GM23338 (cell line): ENCODE data around the gene RFC5. TPM values are rescaled to one million over a fixed set of nuclear protein-coding genes. Genes with fewer than 3 reads are reported as not detected.

Experiments
- ATAC-seq: fragments of 200-7000 bp; cut with Tn5 transposase; 3 replicates; pipeline ENCODE4 v1.9.1; 2020
- DNase-seq: peaks from one replicate; pipeline ENCODE4 v3.0.0-alpha.2; 2015; ENCODE audit warnings: low spot score
- H2AFZ ChIP-seq: fragments of 200-600 bp; sonication (generic); 2 replicates; pipeline ENCODE4 v1.8.0; 2016; ENCODE audit warnings: antibody characterized with exemption, mild to moderate bottlenecking, moderate library complexity
- H3F3A ChIP-seq: fragments of 200-600 bp; sonication (generic); replicated peaks from 2 replicates; pipeline ENCODE4 v1.8.0; 2017; ENCODE audit warnings: antibody characterized with exemption, mixed run types, low read depth
- H3K27ac ChIP-seq: fragments of 200-600 bp; sonication (generic); 2 replicates; pipeline ENCODE4 v1.6.1; 2016; ENCODE audit warnings: low read depth
- H3K27me3 ChIP-seq: fragments of 200-600 bp; sonication (generic); 2 replicates; pipeline ENCODE4 v1.8.0; 2016; ENCODE audit warnings: mild to moderate bottlenecking, mixed run types, moderate library complexity; ENCODE audit not compliant: insufficient read depth
- H3K36me3 ChIP-seq: fragments of 200-600 bp; sonication (generic); 2 replicates; pipeline ENCODE4 v1.8.0; 2016; ENCODE audit warnings: mild to moderate bottlenecking; ENCODE audit not compliant: insufficient read depth
- H3K4me1 ChIP-seq: fragments of 200-600 bp; sonication (generic); 2 replicates; pipeline ENCODE4 v1.8.0; 2016; ENCODE audit warnings: mild to moderate bottlenecking, moderate library complexity; ENCODE audit not compliant: insufficient read depth
- H3K4me2 ChIP-seq: fragments of 200-600 bp; sonication (generic); 2 replicates; pipeline ENCODE4 v1.7.1; 2017; ENCODE audit warnings: mixed run types
- H3K4me3 ChIP-seq: fragments of 200-600 bp; sonication (generic); 2 replicates; pipeline ENCODE4 v1.6.1; 2016; ENCODE audit warnings: mixed run types
- H3K79me2 ChIP-seq: fragments of 200-600 bp; sonication (generic); replicated peaks from 2 replicates; pipeline ENCODE4 v1.8.0; 2017; ENCODE audit warnings: mild to moderate bottlenecking; ENCODE audit not compliant: insufficient read depth
- H3K9me2 ChIP-seq: fragments of 200-600 bp; sonication (generic); 2 replicates; pipeline ENCODE4 v1.8.0; 2017; ENCODE audit not compliant: insufficient read depth
- H4K20me1 ChIP-seq: fragments of 200-600 bp; sonication (generic); replicated peaks from 2 replicates; pipeline ENCODE4 v1.8.0; 2017; ENCODE audit warnings: mild to moderate bottlenecking; ENCODE audit not compliant: insufficient read depth
- H3K27ac Mint-ChIP-seq: 2 replicates; pipeline ENCODE4 v1.8.0; 2020; ENCODE audit warnings: inconsistent platforms, mild to moderate bottlenecking, moderate library complexity, mixed read lengths
- H3K27me3 Mint-ChIP-seq: 3 replicates; pipeline ENCODE4 v1.8.0; 2022; ENCODE audit warnings: low read depth, mild to moderate bottlenecking, moderate library complexity, mixed read lengths, inconsistent platforms; ENCODE audit not compliant: insufficient read depth, poor library complexity
- H3K36me3 Mint-ChIP-seq: 3 replicates; pipeline ENCODE4 v1.8.0; 2021; ENCODE audit warnings: low read depth, mild to moderate bottlenecking, inconsistent platforms, moderate library complexity, mixed read lengths
- H3K4me1 Mint-ChIP-seq: 3 replicates; pipeline ENCODE4 v1.8.0; 2020; ENCODE audit warnings: mild to moderate bottlenecking, inconsistent platforms, mixed read lengths
- H3K4me3 Mint-ChIP-seq: 3 replicates; pipeline ENCODE4 v1.8.0; 2021; ENCODE audit warnings: moderate library complexity, mild to moderate bottlenecking, inconsistent platforms, mixed read lengths
- H3K9me3 Mint-ChIP-seq: 3 replicates; pipeline ENCODE4 v1.8.0; 2020; ENCODE audit warnings: moderate library complexity, mild to moderate bottlenecking, inconsistent platforms, mixed read lengths
- CREB1 ChIP-seq: fragments of 250-450 bp; sonication (Bioruptor Pico); IDR thresholded peaks from 2 replicates; pipeline ENCODE4 v1.5.0; 2020; ENCODE audit warnings: low read depth, mild to moderate bottlenecking, moderate library complexity
- EZH2 ChIP-seq: fragments of 200-600 bp; sonication (generic); IDR thresholded peaks from one replicate; pipeline ENCODE4 v1.8.0; 2017; ENCODE audit warnings: antibody characterized with exemption, mild to moderate bottlenecking, low read depth; ENCODE audit not compliant: unreplicated experiment
- POLR2AphosphoS5 ChIP-seq: IDR thresholded peaks from 2 replicates; pipeline ENCODE4 v1.6.1; 2016; ENCODE audit warnings: antibody characterized with exemption, low read depth
- polyA plus RNA-seq: library from polyadenylated mRNA; unstranded; fragments of >200 nt; fragmentation: Nextera tagmentation; extraction: Ambion mirVana; gene quantifications from 2 replicates; pipeline ENCODE4 v1.2.1, GENCODE V29; 2016
- total RNA-seq: library from RNA; depleted of rRNA; stranded (reverse); fragments of >200 nt; shearing (Covaris generic); gene quantifications from 2 replicates; pipeline ENCODE4 v1.2.3, GENCODE V29; 2014
- TF ChIP-seq, protein P1 (sequence below): fragments of 250-450 bp; sonication (Bioruptor Pico); IDR thresholded peaks from 2 replicates; pipeline ENCODE4 v1.5.0; 2020; ENCODE audit warnings: mild to moderate bottlenecking, moderate library complexity

RFC5 gene
- total and polyA plus RNA-seq, 2 experiments from 2014 or later = 35.0 to 53.2 TPM

DNA sequence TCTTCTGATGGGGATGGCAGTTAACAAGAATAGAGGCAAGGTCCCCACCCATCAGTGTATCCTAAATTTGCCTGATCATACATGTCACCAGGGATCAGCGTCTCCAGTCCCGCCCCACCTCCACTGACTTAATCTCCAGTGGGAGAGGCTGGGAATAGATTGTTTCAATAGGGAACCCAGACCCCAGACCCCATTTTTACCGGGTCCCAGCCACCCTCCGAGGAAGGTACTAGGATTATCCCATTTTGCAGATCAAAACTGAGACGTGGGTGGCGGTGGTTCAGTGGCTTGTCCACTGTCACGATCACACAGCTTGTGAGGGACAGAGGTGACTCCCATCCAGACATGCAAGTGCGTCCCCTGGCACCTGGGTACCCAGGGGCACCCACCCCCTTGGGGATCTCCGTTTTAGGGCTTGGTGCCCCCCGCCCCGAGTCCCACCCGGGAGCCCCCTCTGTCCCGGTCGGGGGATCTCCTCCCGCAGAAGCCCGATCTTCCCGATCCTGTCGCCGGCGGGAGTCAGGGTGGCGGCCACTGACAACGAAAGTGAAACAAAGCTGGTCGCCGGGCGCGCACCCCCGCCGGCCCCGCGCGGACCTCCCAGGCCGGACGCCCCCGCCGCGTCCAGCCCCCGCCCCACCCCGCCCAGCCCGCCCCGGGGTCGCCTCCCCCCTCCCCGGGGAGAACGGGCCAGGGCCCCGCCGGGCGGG lies 44.0 kb downstream of the RFC5 start (continued):
- TF ChIP-seq, protein P1, sequence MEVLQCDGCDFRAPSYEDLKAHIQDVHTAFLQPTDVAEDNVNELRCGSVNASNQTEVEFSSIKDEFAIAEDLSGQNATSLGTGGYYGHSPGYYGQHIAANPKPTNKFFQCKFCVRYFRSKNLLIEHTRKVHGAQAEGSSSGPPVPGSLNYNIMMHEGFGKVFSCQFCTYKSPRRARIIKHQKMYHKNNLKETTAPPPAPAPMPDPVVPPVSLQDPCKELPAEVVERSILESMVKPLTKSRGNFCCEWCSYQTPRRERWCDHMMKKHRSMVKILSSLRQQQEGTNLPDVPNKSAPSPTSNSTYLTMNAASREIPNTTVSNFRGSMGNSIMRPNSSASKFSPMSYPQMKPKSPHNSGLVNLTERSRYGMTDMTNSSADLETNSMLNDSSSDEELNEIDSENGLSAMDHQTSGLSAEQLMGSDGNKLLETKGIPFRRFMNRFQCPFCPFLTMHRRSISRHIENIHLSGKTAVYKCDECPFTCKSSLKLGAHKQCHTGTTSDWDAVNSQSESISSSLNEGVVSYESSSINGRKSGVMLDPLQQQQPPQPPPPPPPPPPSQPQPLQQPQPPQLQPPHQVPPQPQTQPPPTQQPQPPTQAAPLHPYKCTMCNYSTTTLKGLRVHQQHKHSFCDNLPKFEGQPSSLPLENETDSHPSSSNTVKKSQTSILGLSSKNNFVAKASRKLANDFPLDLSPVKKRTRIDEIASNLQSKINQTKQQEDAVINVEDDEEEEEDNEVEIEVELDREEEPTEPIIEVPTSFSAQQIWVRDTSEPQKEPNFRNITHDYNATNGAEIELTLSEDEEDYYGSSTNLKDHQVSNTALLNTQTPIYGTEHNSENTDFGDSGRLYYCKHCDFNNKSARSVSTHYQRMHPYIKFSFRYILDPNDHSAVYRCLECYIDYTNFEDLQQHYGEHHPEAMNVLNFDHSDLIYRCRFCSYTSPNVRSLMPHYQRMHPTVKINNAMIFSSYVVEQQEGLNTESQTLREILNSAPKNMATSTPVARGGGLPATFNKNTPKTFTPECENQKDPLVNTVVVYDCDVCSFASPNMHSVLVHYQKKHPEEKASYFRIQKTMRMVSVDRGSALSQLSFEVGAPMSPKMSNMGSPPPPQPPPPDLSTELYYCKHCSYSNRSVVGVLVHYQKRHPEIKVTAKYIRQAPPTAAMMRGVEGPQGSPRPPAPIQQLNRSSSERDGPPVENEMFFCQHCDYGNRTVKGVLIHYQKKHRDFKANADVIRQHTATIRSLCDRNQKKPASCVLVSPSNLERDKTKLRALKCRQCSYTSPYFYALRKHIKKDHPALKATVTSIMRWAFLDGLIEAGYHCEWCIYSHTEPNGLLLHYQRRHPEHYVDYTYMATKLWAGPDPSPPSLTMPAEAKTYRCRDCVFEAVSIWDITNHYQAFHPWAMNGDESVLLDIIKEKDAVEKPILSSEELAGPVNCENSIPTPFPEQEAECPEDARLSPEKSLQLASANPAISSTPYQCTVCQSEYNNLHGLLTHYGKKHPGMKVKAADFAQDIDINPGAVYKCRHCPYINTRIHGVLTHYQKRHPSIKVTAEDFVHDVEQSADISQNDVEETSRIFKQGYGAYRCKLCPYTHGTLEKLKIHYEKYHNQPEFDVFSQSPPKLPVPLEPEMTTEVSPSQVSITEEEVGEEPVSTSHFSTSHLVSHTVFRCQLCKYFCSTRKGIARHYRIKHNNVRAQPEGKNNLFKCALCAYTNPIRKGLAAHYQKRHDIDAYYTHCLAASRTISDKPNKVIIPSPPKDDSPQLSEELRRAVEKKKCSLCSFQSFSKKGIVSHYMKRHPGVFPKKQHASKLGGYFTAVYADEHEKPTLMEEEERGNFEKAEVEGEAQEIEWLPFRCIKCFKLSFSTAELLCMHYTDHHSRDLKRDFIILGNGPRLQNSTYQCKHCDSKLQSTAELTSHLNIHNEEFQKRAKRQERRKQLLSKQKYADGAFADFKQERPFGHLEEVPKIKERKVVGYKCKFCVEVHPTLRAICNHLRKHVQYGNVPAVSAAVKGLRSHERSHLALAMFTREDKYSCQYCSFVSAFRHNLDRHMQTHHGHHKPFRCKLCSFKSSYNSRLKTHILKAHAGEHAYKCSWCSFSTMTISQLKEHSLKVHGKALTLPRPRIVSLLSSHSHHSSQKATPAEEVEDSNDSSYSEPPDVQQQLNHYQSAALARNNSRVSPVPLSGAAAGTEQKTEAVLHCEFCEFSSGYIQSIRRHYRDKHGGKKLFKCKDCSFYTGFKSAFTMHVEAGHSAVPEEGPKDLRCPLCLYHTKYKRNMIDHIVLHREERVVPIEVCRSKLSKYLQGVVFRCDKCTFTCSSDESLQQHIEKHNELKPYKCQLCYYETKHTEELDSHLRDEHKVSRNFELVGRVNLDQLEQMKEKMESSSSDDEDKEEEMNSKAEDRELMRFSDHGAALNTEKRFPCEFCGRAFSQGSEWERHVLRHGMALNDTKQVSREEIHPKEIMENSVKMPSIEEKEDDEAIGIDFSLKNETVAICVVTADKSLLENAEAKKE (CRISPR knock-in tag) = no peak
- no peak for TF ChIP-seq EZH2

DNA sequence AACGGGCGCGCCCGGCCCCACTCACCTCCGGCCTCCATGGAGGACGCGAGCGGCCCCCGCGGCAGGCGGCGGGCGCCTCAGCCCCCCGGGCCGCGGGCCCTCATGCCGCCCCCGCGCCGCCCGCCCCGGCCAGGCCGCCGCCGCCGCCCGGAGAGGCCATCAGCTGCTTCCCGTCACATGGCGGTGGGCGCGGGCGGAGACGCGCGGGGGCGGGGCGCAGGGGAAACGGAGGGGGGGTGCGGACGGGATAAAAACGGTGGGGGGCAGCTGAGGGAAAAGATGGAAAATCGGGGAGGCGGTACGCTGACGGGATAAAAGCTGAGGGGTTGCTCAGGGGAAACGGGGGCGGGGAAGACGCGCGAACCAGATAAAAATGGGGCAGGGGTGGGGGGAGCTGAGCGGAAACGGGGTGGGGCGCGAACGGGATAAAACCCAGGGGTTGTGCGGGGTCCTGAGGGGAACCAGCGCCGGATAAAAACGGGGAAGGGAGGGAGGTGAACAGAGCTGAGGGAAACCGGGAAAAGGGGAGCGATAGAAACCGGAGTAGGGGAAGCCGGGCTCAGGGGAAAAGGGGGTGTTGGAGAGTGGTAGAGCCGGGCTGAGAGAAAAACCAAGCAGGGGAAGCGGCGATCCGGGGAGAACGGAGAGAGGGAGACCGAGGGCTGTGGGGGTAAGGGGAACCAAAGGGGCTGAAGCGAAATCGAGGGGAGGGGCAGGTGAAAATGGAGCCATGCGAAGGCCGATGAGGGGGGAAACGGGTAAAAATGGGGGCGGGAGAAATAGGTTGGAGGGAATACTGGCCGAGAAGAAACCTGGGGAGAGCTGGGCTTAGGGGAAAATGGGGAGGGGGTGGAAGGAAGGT lies 44.7 kb downstream of the RFC5 start, which contains the start of gene WSB2:
Gene WSB2 (minus strand): TSS at position 169 of the 862 bp plus-strand sequence. CDS start 131 bp downstream, at position 38.
- H3K4me3 Mint-ChIP-seq = peak within 1 kb of the TSS; percentile 87
- Histone ChIP-seq H3K9me2 (no peaks in the 10 kb centered on the region), H3F3A (peaks cover 26% of the 10 kb centered on the region), H3K4me3 (peak within 1 kb of the TSS; percentile 77), H3K4me1 (peaks cover 28% of the 10 kb centered on the region), H3K27me3 (no peaks in the 10 kb centered on the region), H3K36me3 (0 out of 2 replicates have a peak, but pooled peaks cover under 1% of the 10 kb centered on the region), H2AFZ (no peak within 1 kb of the TSS), H4K20me1 (peaks cover 3% of the 10 kb centered on the region; the same call in 1 of the 2 replicates), H3K79me2 (peaks cover 41% of the 10 kb centered on the region), H3K4me2 (peak within 1 kb of the TSS; percentile 97), H3K27ac (peak within 1 kb of the TSS; percentile 96)
- ATAC-seq = peak; percentile 22
- peak within 1 kb of the TSS; percentile 98 for H3K27ac Mint-ChIP-seq
- H3K36me3 Mint-ChIP-seq = peaks cover 22% of the 10 kb centered on the region
- peaks cover 44% of the 10 kb centered on the region for H3K4me1 Mint-ChIP-seq
- TF ChIP-seq CREB1 (CRISPR knock-in tag) (no peak), POLR2AphosphoS5 (peak; percentile 52)
- peak; percentile 77 for DNase-seq
- H3K9me3 Mint-ChIP-seq = peaks cover 4% of the 10 kb centered on the region; the same call in 1 of the 3 replicates
- H3K27me3 Mint-ChIP-seq = peaks cover 24% of the 10 kb centered on the region
